ENCODE measurements around the gene ARFIP2. TPM values are rescaled to one million over a fixed set of nuclear protein-coding genes. Genes with fewer than 3 reads are reported as not detected.
A peak's percentile ranks its signal among the peaks of the same experiment; 100 is the strongest.

ARFIP2 gene
- total RNA-seq = 10 to 100 TPM; 40.0 to 63.9 (median 49.7) TPM

- DNase-seq (ENCODE audit: low spot score in 2 of 2) = peak; percentile 96
- Histone ChIP-seq H3K27me3 (no peaks in the 10 kb centered on the region), H3K36me3 (peaks cover 0 to 76% (median 0%) of the 10 kb centered on the region in 3 donors), H3K4me3 (peak within 1 kb of the TSS; percentile 68 to 91 (median 76)), H3K9me3 (no peaks in the 10 kb centered on the region), H3K27ac (peak within 1 kb of the TSS; percentile 90 to 96 (median 92)), H3K4me1 (peaks cover 0 to 37% (median 22%) of the 10 kb centered on the region in 4 donors)
- TF ChIP-seq CTCF (IDR thresholded peaks at IDR 0.05) = peak in 1 of 5 experiments; percentile 32
- TF ChIP-seq EP300 (IDR thresholded peaks at IDR 0.05) = peak; percentile 95 to 98
- peak; percentile 89 to 95 for TF ChIP-seq POLR2A (IDR thresholded peaks at IDR 0.05)
- 0 to 2% methylated on average over 34 to 57 of the region's 66 CpGs for WGBS, 2 donors
Measured at GRCh38 chr11:6481012-6481923, at the start of gene ARFIP2, which contains the start of gene TIMM10B. Gene ARFIP2, minus strand, starts transcription at chr11:6481331. Its CDS starts 910 bp downstream, at chr11:6480421. Gene TIMM10B, plus strand, starts transcription at chr11:6481501. Its CDS starts 16 bp downstream, at chr11:6481517.

- 95% methylated on average over 2 of the region's 2 CpGs for WGBS, 2 donors
- Histone ChIP-seq H3K27me3 (no peaks in the 10 kb centered on the region), H3K27ac (no peak overlapping the region), H3K4me1 (no peaks in the 10 kb centered on the region), H3K4me3 (no peak overlapping the region), H3K36me3 (peaks cover 0 to 54% (median 0%) of the 10 kb centered on the region in 3 donors), H3K9me3 (no peaks in the 10 kb centered on the region)
- TF ChIP-seq POLR2A (IDR thresholded peaks at IDR 0.05) (no peak), EP300 (IDR thresholded peaks at IDR 0.05) (no peak), CTCF (IDR thresholded peaks at IDR 0.05) (no peak)
- DNase-seq (ENCODE audit: low spot score in 2 of 2) = no peak
Measured at GRCh38 chr11:6530848-6531247, 49.7 kb upstream of the ARFIP2 start.

GRCh38 chr11:6529266-6529665 lies 48.1 kb upstream of the ARFIP2 start:
- Histone ChIP-seq H3K4me3 (no peak overlapping the region), H3K4me1 (no peaks in the 10 kb centered on the region), H3K9me3 (no peaks in the 10 kb centered on the region), H3K27ac (no peak overlapping the region), H3K36me3 (peaks cover 0 to 55% (median 0%) of the 10 kb centered on the region in 3 donors), H3K27me3 (no peaks in the 10 kb centered on the region)
- no peak for DNase-seq (ENCODE audit: low spot score in 2 of 2)
- 72 to 90% methylated on average over 2 of the region's 2 CpGs for WGBS, 2 donors
- TF ChIP-seq CTCF (IDR thresholded peaks at IDR 0.05) (no peak), EP300 (IDR thresholded peaks at IDR 0.05) (no peak), POLR2A (IDR thresholded peaks at IDR 0.05) (no peak)

- 80 to 85% methylated on average over 3 of the region's 3 CpGs for WGBS, 2 donors
- H3K9me3 ChIP-seq = no peaks in the 10 kb centered on the region
- no peaks in the 10 kb centered on the region for H3K27me3 ChIP-seq
- H3K36me3 ChIP-seq = peaks cover 0 to 46% (median 0%) of the 10 kb centered on the region in 3 donors
- no peaks in the 10 kb centered on the region for H3K4me1 ChIP-seq
- H3K4me3 ChIP-seq = no peak overlapping the region
- H3K27ac ChIP-seq = no peak overlapping the region
- TF ChIP-seq POLR2A (IDR thresholded peaks at IDR 0.05) = no peak
- TF ChIP-seq EP300 (IDR thresholded peaks at IDR 0.05) = no peak
- no peak for TF ChIP-seq CTCF (IDR thresholded peaks at IDR 0.05)
- DNase-seq (ENCODE audit: low spot score in 2 of 2) = no peak
Measured at GRCh38 chr11:6526411-6527135, 45.4 kb upstream of the ARFIP2 start.
